RKO (cell line): ENCODE results near the gene CNOT2.
A peak's percentile ranks its signal among the peaks of the same experiment; 100 is the strongest.

ENCODE experiments used
- DNase-seq: peaks from one replicate; pipeline ENCODE4 v3.0.0-alpha.2; 2016; ENCODE audit warnings: low spot score

Gene CNOT2

GRCh38 chr12:70305794-70306193 lies 62.6 kb downstream of the CNOT2 start:
- no peak for DNase-seq

- no peak for DNase-seq
Observed at GRCh38 chr12:70306676-70307075, 63.4 kb downstream of the CNOT2 start.

DNA sequence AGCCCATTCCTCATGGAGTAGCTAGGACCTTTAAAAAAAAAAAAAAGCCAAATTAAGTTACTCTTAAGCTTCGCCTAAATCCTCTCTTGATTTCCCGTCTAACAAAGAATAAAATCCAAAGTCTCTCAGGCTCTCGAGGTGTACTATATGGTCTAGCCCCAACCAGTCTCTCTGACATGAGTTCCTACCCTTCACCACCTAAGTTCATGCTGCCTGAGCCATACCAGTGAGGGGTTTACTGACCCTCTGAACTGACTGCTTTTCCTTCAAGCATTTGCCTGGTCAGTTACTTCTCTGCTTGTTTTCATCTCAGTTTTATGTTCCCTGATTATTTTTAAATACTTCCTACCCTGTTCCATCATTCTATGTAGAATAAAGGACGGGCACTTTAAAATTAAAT lies 64.6 kb downstream of the CNOT2 start:
- DNase-seq, result no peak

GRCh38 chr12:70309348-70309747 lies 66.1 kb downstream of the CNOT2 start:
- DNase-seq, result peak; percentile 47

- no peak for DNase-seq
Observed at GRCh38 chr12:70314145-70314544, 70.9 kb downstream of the CNOT2 start.

DNA sequence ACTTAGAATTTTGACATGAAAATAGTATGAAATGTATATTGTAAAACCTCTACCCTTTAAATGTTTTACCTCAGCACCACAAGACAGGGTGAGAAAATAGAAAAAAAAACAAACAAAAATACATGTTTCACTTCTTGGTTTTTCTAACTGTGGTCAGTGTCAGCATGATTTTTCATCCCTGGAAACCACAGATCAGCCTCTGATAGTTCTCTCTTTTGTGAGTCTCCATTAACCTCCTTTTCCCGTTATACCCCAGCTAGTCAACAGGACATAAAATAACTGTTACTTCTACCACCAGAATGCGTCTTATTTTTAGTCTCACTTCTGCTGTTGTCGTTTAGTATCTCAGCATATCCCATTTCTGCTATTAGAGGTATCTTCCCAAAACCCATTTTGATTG lies 74.5 kb downstream of the CNOT2 start:
- no peak for DNase-seq

DNA sequence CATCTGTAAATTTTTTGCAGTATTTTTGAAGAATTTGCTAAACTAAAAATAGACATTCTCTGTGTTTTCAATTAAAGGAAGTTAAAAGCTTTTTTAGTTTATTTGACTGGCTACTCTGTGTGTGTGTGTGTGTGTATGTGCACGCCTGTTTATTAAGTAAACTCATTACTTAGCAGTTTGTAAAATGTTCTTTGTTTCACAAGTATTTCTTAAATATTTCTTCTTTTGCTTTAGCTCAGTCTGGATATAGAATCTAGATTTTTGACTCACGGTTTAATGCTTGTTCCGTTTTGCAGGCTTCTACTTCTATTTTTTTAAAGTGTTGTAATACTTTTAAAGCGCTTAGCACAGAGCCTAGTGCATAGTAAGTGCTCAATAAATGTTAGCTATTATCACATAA lies 76.4 kb downstream of the CNOT2 start:
- no peak for DNase-seq

DNA sequence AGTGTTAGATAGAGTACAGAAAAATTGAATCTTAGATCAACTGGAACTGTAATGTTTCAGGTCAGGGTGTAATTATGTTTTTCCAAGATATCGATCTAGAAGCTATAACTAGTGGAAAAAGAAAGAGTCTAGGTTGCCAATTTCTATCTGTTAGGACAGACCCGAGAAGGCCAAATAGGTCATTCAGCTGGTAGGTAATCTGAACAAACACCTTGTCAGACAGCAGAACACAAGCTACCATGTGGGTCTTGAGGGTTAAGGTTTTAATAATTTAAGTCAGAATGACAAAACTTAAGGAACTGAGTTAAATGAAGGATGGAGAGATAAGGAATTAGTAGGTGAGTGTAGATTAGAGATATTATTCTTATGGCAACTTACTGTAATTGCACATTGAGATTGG lies 78.0 kb downstream of the CNOT2 start:
- DNase-seq, result no peak

GRCh38 chr12:70327541-70327940 lies 84.3 kb downstream of the CNOT2 start:
- no peak for DNase-seq

- DNase-seq, result no peak
Observed at GRCh38 chr12:70329728-70330127, 86.5 kb downstream of the CNOT2 start.

DNA sequence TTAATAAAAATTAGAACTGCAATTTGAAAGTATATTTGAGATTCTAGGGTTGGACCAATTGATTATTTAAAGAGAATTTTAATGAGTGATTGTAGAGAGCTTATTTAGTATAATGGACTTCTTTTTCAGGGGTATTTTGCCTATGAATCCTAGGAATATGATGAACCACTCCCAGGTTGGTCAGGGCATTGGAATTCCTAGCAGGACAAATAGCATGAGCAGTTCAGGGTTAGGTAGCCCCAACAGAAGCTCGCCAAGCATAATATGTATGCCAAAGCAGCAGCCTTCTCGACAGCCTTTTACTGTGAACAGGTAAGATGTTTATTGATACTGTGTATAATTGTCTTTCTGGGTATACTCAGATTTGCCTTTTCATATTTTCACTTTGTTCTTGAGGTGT lies 86.9 kb downstream of the CNOT2 start:
- no peak for DNase-seq

DNA sequence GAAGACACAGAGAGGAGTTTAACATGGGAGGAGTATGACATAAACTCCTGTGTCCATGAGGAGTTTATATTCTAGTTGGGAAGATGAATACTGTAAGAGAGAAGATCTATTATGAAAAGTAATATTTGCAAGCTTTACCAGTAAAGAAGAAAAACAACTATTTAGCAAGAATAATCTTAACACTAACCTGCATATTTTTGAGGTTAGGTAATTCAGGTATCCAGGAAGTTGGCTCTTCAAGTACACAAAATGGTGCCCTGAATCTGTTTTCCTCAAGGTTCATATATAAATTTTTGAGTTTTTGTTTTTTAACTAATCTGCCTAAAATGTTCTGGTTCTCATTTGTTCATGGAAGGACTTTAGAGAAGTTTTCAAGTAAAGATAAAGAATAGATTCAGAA lies 89.0 kb downstream of the CNOT2 start:
- DNase-seq, result no peak

- no peak for DNase-seq
Observed at GRCh38 chr12:70334742-70335141, 91.5 kb downstream of the CNOT2 start.

DNA sequence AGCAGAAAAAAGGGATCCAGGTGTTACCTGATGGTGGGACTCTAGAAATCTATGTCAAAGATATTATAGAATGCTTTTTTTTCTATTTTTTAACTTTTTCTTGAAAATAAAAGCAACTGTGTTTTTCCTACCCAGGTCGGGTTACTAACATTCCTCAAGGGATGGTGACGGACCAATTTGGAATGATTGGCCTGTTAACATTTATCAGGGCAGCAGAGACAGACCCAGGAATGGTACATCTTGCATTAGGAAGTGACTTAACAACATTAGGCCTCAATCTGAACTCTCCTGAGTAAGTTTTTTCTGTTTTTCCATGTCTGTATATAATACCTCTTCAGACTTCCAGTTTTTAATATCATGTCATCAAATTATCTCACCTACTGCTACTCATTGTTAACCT lies 95.3 kb downstream of the CNOT2 start:
- DNase-seq, result no peak

DNA sequence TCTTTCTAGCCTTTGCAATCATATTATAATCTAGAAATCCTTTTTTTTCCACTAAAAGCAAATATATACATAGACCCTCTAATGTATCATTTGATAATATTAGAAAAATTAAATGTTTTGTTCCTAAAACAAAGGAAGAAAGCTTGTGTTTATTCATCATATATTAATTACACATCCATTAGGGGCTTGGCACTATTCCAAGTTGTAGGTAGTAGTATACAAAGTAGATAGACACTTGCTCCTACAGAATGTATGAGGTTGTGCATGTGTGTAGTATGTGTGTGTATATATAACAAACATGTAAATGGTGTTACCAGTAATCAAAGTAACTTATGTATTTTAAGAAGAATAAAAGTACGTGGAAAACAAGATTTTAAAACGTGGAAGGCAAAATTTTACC lies 107.8 kb downstream of the CNOT2 start:
- DNase-seq, result no peak

DNA sequence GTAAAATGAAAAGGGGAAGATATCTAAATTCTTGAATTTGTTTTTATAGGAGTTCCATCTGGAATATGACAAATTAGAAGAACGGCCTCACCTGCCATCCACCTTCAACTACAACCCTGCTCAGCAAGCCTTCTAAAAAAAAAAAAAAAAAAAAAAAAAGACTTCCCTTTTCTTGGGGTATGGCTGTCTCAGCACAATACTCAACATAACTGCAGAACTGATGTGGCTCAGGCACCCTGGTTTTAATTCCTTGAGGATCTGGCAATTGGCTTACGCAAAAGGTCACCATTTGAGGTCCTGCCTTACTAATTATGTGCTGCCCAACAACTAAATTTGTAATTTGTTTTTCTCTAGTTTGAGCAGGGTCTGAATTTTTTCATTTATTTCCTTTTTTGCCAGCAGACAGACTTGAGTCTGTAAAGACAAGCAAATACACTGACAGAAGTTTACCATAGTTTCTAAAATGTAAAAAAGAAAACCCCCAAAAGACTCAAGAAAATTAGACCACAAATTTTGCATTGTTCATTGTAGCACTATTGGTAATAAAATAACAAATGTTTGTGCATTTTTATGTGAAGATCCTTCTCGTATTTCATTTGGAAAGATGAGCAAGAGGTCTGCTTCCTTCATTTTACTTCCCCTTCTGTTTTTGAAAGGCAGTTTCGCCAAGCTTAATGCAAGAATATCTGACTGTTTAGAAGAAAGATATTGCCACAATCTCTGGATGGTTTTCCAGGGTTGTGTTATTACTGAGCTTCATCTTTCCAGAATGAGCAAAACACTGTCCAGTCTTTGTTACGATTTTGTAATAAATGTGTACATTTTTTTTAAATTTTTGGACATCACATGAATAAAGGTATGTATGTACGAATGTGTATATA lies 110.8 kb downstream of the CNOT2 start:
- DNase-seq, result no peak

- no peak for DNase-seq
Observed at GRCh38 chr12:70354787-70355186, 111.6 kb downstream of the CNOT2 start.

GRCh38 chr12:70355972-70356371 lies 112.7 kb downstream of the CNOT2 start:
- no peak for DNase-seq

DNA sequence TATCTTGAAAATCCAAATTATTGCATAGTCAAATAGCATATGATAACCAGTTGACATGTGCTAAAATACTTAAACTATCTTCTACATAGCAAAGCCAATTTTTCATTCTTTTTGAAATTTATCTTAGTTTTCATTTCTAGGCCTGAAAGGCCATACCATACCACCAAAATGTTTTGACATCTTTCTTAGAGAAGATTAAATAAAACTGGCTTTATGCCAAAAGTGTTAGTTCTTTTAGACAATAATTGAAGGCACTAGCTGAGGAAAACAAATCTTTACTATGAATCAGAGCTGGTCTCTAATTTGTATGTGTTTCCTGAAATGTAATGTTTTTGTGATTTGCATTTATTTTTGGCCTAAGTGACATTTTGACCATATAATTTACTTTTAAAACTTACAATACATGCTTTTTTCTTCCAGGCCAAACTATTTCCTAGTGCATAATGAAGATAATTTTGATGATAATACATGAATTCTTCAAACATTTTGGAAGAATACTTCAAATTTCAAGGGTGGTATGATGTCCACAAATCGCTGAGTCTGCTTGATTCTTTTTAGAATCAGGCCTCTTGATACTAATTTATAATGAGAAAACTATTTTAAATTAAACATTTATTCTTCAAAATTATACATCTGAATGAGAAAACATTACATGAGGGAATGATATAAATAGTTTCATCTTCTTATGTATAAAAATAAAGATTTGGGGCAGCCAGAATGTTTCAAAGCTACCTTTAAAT lies 116.4 kb downstream of the CNOT2 start:
- no peak for DNase-seq

GRCh38 chr12:70360218-70360617 lies 117.0 kb downstream of the CNOT2 start:
- DNase-seq, result no peak

DNA sequence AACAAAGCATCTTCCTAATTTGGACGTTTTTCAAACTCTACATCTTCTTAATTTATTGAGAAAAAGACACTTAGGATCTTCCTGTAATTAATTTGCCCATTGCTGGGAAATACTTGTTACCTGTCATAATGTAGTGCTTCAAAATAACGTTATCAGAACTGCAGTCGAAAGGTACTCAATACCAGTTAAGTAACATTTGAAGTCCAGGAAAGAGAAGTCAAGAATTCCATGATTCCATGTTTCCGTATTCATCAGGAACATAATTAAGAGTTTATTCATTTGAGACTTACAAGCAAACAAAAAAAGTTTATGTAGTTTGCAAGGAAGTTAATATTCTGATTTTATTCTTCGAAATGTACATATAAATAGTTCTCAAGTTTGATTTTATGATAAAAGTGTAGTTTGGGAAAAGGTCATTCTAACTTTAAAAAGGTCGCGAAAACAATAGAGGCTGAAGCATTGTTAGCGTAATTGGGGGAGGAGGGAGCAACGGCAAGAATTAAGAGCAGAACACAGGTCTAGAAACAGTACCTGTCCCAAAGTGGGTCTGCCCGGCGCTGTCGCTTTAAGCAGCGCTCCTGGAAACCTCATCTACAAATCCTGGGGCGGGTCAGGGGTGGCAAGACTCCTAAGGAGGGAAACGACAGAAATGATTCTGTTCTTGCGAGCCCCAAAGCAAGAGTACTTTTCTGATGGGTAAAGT lies 121.6 kb downstream of the CNOT2 start:
- DNase-seq, result no peak

DNA sequence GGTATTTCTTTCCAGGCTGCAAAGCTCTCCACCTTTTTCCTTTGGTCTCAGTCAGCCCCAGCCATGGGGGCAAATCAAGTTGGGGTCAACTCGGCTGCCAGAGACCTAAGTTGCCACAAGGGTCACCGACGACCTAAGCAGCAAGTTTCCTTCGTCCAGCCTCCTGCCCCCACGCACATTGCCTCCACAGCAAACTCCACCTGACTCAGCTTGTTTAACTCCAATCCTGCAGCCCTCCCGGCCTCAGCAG lies 122.1 kb downstream of the CNOT2 start:
- no peak for DNase-seq
